DOHH2 (cell line): ENCODE data around the gene TSPAN4.

Experiments used
- H3F3A ChIP-seq: fragments of 200-600 bp; sonication (generic), shearing (Covaris generic); 2 replicates; pipeline ENCODE4 v1.6.0; 2016; ENCODE audit warnings: antibody characterized with exemption, mild to moderate bottlenecking; ENCODE audit not compliant: control insufficient read depth, insufficient read depth
- H3K27ac ChIP-seq: fragments of 200-600 bp; sonication (generic); 2 replicates; pipeline ENCODE4 v1.5.1; 2014; ENCODE audit warnings: low read depth, mild to moderate bottlenecking, low read length, moderate library complexity
- H3K27me3 ChIP-seq: fragments of 200-600 bp; sonication (generic); 2 replicates; pipeline ENCODE4 v1.6.1; 2014; ENCODE audit warnings: mild to moderate bottlenecking, low read length, mixed read lengths; ENCODE audit not compliant: control insufficient read depth
- H3K36me3 ChIP-seq: fragments of 200-600 bp; sonication (generic); 2 replicates; pipeline ENCODE4 v1.6.1; 2014; ENCODE audit warnings: mild to moderate bottlenecking, low read length, moderate library complexity, mixed read lengths; ENCODE audit not compliant: control insufficient read depth
- H3K4me1 ChIP-seq: fragments of 200-600 bp; sonication (generic); 2 replicates; pipeline ENCODE4 v1.6.1; 2014; ENCODE audit warnings: mild to moderate bottlenecking, low read length, mixed read lengths; ENCODE audit not compliant: control insufficient read depth
- H3K4me2 ChIP-seq: fragments of 200-600 bp; sonication (generic); 2 replicates; pipeline ENCODE4 v1.6.0; 2014; ENCODE audit warnings: mild to moderate bottlenecking, low read length, moderate library complexity
- H3K4me3 ChIP-seq: fragments of 200-600 bp; sonication (generic); 2 replicates; pipeline ENCODE4 v1.5.1; 2014; ENCODE audit warnings: mild to moderate bottlenecking, low read length, mixed read lengths
- H3K79me2 ChIP-seq: fragments of 200-600 bp; sonication (generic); 2 replicates; pipeline ENCODE4 v1.6.1; 2014; ENCODE audit warnings: mild to moderate bottlenecking, low read length, mixed read lengths; ENCODE audit not compliant: control insufficient read depth
- H3K9me2 ChIP-seq: fragments of 200-600 bp; sonication (generic); replicated peaks from 2 replicates; pipeline ENCODE4 v1.6.1; 2014; ENCODE audit warnings: mild to moderate bottlenecking, low read length, mixed read lengths; ENCODE audit not compliant: control insufficient read depth
- H3K9me3 ChIP-seq: fragments of 200-600 bp; sonication (generic); 2 replicates; pipeline ENCODE4 v1.6.1; 2014; ENCODE audit warnings: antibody characterized with exemption, low read length, mixed read lengths; ENCODE audit not compliant: control insufficient read depth, insufficient read depth
- H4K20me1 ChIP-seq: fragments of 200-600 bp; sonication (generic); 2 replicates; pipeline ENCODE4 v1.6.0; 2014; ENCODE audit warnings: low read depth, mild to moderate bottlenecking, antibody characterized with exemption, low read length, moderate library complexity; ENCODE audit not compliant: control insufficient read depth, insufficient read depth
- EZH2phosphoT487 ChIP-seq: fragments of 200-600 bp; sonication (generic); IDR thresholded peaks from 2 replicates; pipeline ENCODE4 v1.6.1; 2017; ENCODE audit warnings: borderline replicate concordance, mild to moderate bottlenecking, antibody characterized with exemption, low read length, moderate library complexity, mixed read lengths
- TF ChIP-seq, protein P1 (sequence below): fragments of 200-600 bp; sonication (generic); IDR thresholded peaks from one replicate; pipeline ENCODE4 v1.5.1; 2014; ENCODE audit warnings: antibody characterized with exemption, mild to moderate bottlenecking, low read depth, low read length; ENCODE audit not compliant: poor library complexity, severe bottlenecking

The TSPAN4 gene

DNA sequence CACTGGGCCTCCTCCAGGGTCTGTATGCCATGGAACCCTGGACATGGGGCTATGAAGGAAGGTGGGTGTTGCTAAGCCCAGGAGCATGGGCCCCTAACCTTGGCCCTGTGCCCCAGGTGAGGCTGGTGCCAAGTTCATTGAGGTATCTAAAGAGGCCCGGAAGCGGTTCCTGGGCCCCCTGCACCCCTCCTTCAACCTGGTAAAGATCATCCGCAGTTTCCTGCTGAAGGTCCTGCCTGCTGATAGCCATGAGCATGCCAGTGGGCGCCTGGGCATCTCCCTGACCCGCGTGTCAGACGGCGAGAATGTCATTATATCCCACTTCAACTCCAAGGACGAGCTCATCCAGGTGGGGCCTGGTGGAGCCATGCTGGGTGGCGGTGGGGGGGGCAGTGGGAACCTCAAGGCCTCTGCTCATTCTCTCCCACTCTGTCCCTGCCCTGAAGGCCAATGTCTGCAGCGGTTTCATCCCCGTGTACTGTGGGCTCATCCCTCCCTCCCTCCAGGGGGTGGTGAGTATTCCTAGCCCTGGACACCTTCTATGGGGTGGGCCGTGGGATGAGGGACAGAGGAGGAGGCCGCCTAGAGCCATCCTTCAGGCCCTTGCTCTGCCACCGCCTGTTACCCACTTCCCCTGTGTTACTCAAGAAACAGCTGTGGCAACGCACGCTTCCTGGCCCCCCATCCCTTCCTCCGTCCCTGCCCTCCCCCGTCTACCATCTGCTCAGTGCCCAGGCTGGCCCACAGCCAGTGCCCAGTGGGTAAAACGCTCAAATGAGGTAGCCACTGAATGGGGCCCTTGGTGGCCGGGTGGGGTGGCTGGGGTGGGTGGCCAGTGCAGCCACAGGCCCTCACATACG, 20.9 kb upstream of the TSPAN4 start:
- Histone ChIP-seq H3K4me3 (no peak overlapping the region), H3K27me3 (peaks cover under 1% of the 10 kb centered on the region), H3K27ac (no peak overlapping the region), H3K4me1 (peaks cover 22% of the 10 kb centered on the region), H3K9me3 (no peaks in the 10 kb centered on the region), H3K79me2 (peaks cover 16% of the 10 kb centered on the region), H3K9me2 (no peaks in the 10 kb centered on the region), H3K36me3 (peaks cover 13% of the 10 kb centered on the region), H4K20me1 (peaks cover 11% of the 10 kb centered on the region), H3F3A (peaks cover 5% of the 10 kb centered on the region; the same call in 1 of the 2 replicates), H3K4me2 (no peak overlapping the region; the same call in 1 of the 2 replicates)
- TF ChIP-seq, protein P1, sequence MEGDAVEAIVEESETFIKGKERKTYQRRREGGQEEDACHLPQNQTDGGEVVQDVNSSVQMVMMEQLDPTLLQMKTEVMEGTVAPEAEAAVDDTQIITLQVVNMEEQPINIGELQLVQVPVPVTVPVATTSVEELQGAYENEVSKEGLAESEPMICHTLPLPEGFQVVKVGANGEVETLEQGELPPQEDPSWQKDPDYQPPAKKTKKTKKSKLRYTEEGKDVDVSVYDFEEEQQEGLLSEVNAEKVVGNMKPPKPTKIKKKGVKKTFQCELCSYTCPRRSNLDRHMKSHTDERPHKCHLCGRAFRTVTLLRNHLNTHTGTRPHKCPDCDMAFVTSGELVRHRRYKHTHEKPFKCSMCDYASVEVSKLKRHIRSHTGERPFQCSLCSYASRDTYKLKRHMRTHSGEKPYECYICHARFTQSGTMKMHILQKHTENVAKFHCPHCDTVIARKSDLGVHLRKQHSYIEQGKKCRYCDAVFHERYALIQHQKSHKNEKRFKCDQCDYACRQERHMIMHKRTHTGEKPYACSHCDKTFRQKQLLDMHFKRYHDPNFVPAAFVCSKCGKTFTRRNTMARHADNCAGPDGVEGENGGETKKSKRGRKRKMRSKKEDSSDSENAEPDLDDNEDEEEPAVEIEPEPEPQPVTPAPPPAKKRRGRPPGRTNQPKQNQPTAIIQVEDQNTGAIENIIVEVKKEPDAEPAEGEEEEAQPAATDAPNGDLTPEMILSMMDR: no peak
- TF ChIP-seq EZH2phosphoT487: no peak

GRCh38 chr11:823441-824291, 19.0 kb upstream of the TSPAN4 start:
- Histone ChIP-seq H3K9me2 (no peaks in the 10 kb centered on the region), H3K4me2 (no peak overlapping the region), H3K4me1 (peaks cover 40% of the 10 kb centered on the region), H3F3A (no peaks in the 10 kb centered on the region), H3K4me3 (no peak overlapping the region), H3K36me3 (peaks cover 13% of the 10 kb centered on the region), H3K79me2 (peaks cover 16% of the 10 kb centered on the region), H3K27ac (no peak overlapping the region), H4K20me1 (peaks cover 11% of the 10 kb centered on the region), H3K27me3 (peaks cover 19% of the 10 kb centered on the region), H3K9me3 (no peaks in the 10 kb centered on the region)
- no peak for TF ChIP-seq EZH2phosphoT487
- TF ChIP-seq, protein P1: no peak

DNA sequence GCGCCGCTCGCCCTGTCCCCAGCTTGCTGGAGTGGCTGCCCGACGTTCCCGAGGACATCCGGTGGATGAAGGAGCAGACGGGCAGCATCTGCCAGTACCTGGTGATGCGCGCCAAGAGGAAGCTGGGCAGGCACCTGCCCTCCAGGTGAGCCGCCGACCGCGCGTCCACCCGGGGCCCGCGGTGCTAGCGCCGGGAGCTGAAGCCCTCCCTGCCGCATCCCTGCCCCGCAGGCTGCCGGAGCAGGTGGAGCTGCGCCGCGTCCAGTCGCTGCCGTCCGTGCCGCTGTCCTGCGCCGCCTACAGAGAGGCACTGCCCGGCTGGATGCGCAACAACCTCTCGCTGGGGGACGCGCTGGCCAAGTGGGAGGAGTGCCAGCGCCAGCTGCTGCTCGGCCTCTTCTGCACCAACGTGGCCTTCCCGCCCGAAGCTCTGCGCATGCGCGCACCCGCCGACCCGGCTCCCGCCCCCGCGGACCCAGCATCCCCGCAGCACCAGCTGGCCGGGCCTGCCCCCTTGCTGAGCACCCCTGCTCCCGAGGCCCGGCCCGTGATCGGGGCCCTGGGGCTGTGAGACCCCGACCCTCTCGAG, 18.3 kb upstream of the TSPAN4 start:
- H3K9me2 ChIP-seq: no peaks in the 10 kb centered on the region
- peaks cover 16% of the 10 kb centered on the region for H3K79me2 ChIP-seq
- no peak overlapping the region for H3K4me2 ChIP-seq
- peaks cover 42% of the 10 kb centered on the region for H3K4me1 ChIP-seq
- H3F3A ChIP-seq: no peaks in the 10 kb centered on the region
- H4K20me1 ChIP-seq: peaks cover 11% of the 10 kb centered on the region
- H3K9me3 ChIP-seq: no peaks in the 10 kb centered on the region
- H3K4me3 ChIP-seq: no peak overlapping the region
- H3K27ac ChIP-seq: no peak overlapping the region
- peaks cover 26% of the 10 kb centered on the region for H3K27me3 ChIP-seq
- peaks cover 13% of the 10 kb centered on the region for H3K36me3 ChIP-seq
- TF ChIP-seq EZH2phosphoT487: no peak
- TF ChIP-seq, protein P1: no peak
